Measurements from ENCODE around the gene CST1.

DNA sequence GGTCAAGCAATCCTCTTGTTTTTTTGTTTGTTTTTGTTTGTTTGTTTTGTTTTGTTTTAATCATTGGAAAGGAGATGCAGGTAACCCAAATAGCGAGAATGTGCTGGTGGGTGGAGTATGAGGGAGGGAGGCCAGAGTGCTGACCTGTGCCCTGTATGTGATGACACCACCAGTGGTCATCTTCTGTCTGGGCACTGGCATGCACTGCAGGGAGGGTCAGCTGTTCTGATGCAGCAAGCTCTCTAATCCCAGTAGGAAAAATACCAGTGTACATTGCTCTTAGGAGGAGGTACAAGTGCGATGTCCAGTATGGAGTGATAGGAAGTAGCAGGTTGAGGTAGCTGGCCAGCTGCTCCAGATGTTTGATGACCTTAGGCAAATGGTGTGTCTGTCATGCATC, 2.9 kb upstream of the CST1 start:
- TF ChIP-seq TAF1 (IDR thresholded peaks at IDR 0.05; ENCODE audit: borderline replicate concordance, low read depth, low read length), result no peak
- TF ChIP-seq POLR2A (IDR thresholded peaks at IDR 0.05; ENCODE audit: low read depth, low read length), result no peak
